ENCODE data around the gene TNNT2.

- TF ChIP-seq ZMYM3 (CRISPR knock-in tag; IDR thresholded peaks at IDR 0.05) (no peak), ZNF503 (CRISPR knock-in tag; IDR thresholded peaks at IDR 0.05) (no peak), CTCF (CRISPR knock-in tag; IDR thresholded peaks at IDR 0.05) (no peak)
Observed at GRCh38 chr1:201423655-201424054, 46.2 kb upstream of the TNNT2 start.
